A673 (cell line): ENCODE results near the gene EYS. TPM values are rescaled to one million over a fixed set of nuclear protein-coding genes. Genes with fewer than 3 reads are reported as not detected.
A peak's percentile ranks its signal among the peaks of the same experiment; 100 is the strongest.

Experiments
- BruUV-seq: library from RNA; stranded (reverse); fragments of 400-500 nt; replicated peaks from 2 replicates; lab custom pipeline; 2021; lab: Mats Ljungman, UMichigan
- CTCF ChIA-PET: fragments of 300-600 bp; sonication (Branson Sonifier 250); formaldehyde crosslinking; loops from one replicate; lab custom pipeline; 2022; ENCODE audit warnings: antibody characterized with exemption; lab: Charles Lee
- POLR2A ChIA-PET: fragments of 300-600 bp; sonication (Branson Sonifier 250); formaldehyde crosslinking; loops from one replicate; lab custom pipeline; 2022; ENCODE audit warnings: antibody characterized with exemption; ENCODE audit not compliant: low non-redundant PET; lab: Charles Lee
- DNase-seq: peaks from one replicate; pipeline ENCODE4 v3.0.0-alpha.2; 2015; ENCODE audit warnings: low spot score
- H3K27ac ChIP-seq: fragments of 200-600 bp; sonication (generic); 2 replicates; pipeline ENCODE4 v1.5.1; 2016; ENCODE audit warnings: mixed run types, low read depth, mild to moderate bottlenecking, mixed read lengths, antibody characterized with exemption, low read length; ENCODE audit not compliant: poor library complexity, severe bottlenecking
- H3K27me3 ChIP-seq: fragments of 200-600 bp; sonication (generic); replicated peaks from 2 replicates; pipeline ENCODE4 v1.6.1; 2017; ENCODE audit warnings: mixed run types, low read depth, mild to moderate bottlenecking, mixed read lengths, antibody characterized with exemption, low read length; ENCODE audit not compliant: insufficient read depth, poor library complexity
- H3K36me3 ChIP-seq: fragments of 200-600 bp; sonication (generic); 2 replicates; pipeline ENCODE4 v1.6.1; 2016; ENCODE audit warnings: mixed run types, mild to moderate bottlenecking, mixed read lengths, antibody characterized with exemption, low read length; ENCODE audit not compliant: insufficient read depth, poor library complexity, severe bottlenecking
- H3K4me1 ChIP-seq: fragments of 200-600 bp; sonication (generic); 2 replicates; pipeline ENCODE4 v1.6.1; 2017; ENCODE audit warnings: mixed run types, mild to moderate bottlenecking, mixed read lengths, antibody characterized with exemption, low read length; ENCODE audit not compliant: insufficient read depth, poor library complexity, severe bottlenecking
- H3K4me3 ChIP-seq: fragments of 200-600 bp; sonication (generic); 2 replicates; pipeline ENCODE4 v1.5.1; 2016; ENCODE audit warnings: low read depth, mixed run types, mild to moderate bottlenecking, mixed read lengths, low read length; ENCODE audit not compliant: poor library complexity, severe bottlenecking
- H3K9me3 ChIP-seq: fragments of 200-600 bp; sonication (generic); 2 replicates; pipeline ENCODE4 v1.6.1; 2016; ENCODE audit warnings: mixed run types, low read depth, mild to moderate bottlenecking, mixed read lengths, antibody characterized with exemption, low read length; ENCODE audit not compliant: poor library complexity, severe bottlenecking
- CTCF ChIP-seq: fragments of 300-800, 200-600 bp; sonication (generic); conservative IDR thresholded peaks from 2 replicates; pipeline ENCODE4 v1.5.1; 2017; ENCODE audit warnings: low read depth, mild to moderate bottlenecking, antibody characterized with exemption, low read length, moderate library complexity, mixed read lengths
- EZH2 ChIP-seq: fragments of 200-600 bp; sonication (generic); IDR thresholded peaks from 2 replicates; pipeline ENCODE4 v1.6.1; 2017; ENCODE audit warnings: borderline replicate concordance, low read depth, mild to moderate bottlenecking, mixed read lengths, antibody characterized with exemption, low read length; ENCODE audit not compliant: poor library complexity, severe bottlenecking
- intact Hi-C: fragments of 100-400 bp; cut with micrococcal nuclease; formaldehyde crosslinking; loops from one replicate; pipeline ENCODE4 v1.10.0; 2022; ENCODE audit not compliant: unreplicated experiment
- total RNA-seq: library from RNA; stranded (reverse); gene quantifications from 2 replicates; pipeline ENCODE4 v1.2.3, GENCODE V29; 2021

The EYS gene
- total RNA-seq, 1 experiment from 2014 or later, result 0.47 TPM

DNA sequence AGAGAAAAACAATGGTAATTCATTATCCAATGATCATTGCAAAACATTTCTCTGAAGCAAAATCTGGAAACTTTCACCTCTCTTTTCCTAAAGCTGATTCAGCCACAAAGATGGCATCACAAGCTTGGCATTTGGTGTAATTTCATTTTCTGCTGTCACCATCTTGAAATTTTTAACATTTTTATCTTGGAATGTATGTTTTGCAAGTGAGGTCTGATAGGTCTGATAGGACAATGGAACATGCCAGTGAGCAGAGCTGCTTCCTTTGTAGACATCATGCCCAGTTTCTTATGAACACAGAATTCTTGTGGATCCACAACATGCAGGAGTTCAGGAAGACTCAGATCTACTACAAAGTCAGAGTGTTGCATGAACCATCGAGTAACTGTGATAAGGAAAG, 969.6 kb downstream of the EYS start:
- H3K9me3 ChIP-seq, result no peaks in the 10 kb centered on the region
- H3K36me3 ChIP-seq, result no peaks in the 10 kb centered on the region
- H3K27ac ChIP-seq, result no peak overlapping the region
- DNase-seq, result no peak
- CTCF ChIA-PET, result no interaction called here
- POLR2A ChIA-PET, result no interaction called here
- no peaks in the 10 kb centered on the region for H3K4me1 ChIP-seq
- no peaks in the 10 kb centered on the region for H3K27me3 ChIP-seq
- no TSS peak for BruUV-seq
- no peak overlapping the region for H3K4me3 ChIP-seq
- intact Hi-C loops, result no loop called here
- no peak for TF ChIP-seq EZH2
- no peak for TF ChIP-seq CTCF

GRCh38 chr6:64736421-64736950, 970.5 kb downstream of the EYS start:
- H3K27me3 ChIP-seq, result no peaks in the 10 kb centered on the region
- DNase-seq, result no peak
- ChIA-PET POLR2A (no interaction called here), CTCF (no interaction called here)
- no peak overlapping the region for H3K27ac ChIP-seq
- no peaks in the 10 kb centered on the region for H3K36me3 ChIP-seq
- H3K9me3 ChIP-seq, result no peaks in the 10 kb centered on the region
- TF ChIP-seq CTCF (no peak), EZH2 (no peak)
- no peaks in the 10 kb centered on the region for H3K4me1 ChIP-seq
- H3K4me3 ChIP-seq, result no peak overlapping the region
- BruUV-seq, result no TSS peak
- intact Hi-C loops, result no loop called here

- Histone ChIP-seq H3K9me3 (no peaks in the 10 kb centered on the region), H3K4me1 (no peaks in the 10 kb centered on the region), H3K36me3 (no peaks in the 10 kb centered on the region), H3K27me3 (no peaks in the 10 kb centered on the region), H3K27ac (no peak overlapping the region), H3K4me3 (no peak overlapping the region)
- no TSS peak for BruUV-seq
- peak; percentile 4 for DNase-seq
- POLR2A ChIA-PET, result no interaction called here
- CTCF ChIA-PET, result no interaction called here
- TF ChIP-seq EZH2, result no peak
- no peak for TF ChIP-seq CTCF
- intact Hi-C loops, result no loop called here
Measured at GRCh38 chr6:64733433-64733832, 973.6 kb downstream of the EYS start.
